AG04449 (cell line): Measurements from ENCODE around the gene APOM.

ENCODE experiments used
- CTCF ChIA-PET: fragments of 350-600 bp; formaldehyde crosslinking; extraction: SDS; loops from one replicate; lab custom pipeline; 2021; ENCODE audit warnings: antibody characterized with exemption; lab: Yijun Ruan, JAX
- POLR2A ChIA-PET: fragments of 400-600, 350-600 bp; formaldehyde crosslinking; extraction: SDS; loops from one replicate; lab custom pipeline; 2020; ENCODE audit warnings: antibody characterized with exemption, inconsistent platforms; lab: Yijun Ruan, JAX
- DNase-seq: peaks from one replicate; pipeline ENCODE4 v3.0.0-alpha.2; 2010; ENCODE audit warnings: low read depth, low spot score
- H3K4me3 ChIP-seq: 2 replicates; pipeline ENCODE4 v1.5.1; 2011; ENCODE audit warnings: low read depth, mild to moderate bottlenecking, control low read depth, low read length
- CTCF ChIP-seq: IDR thresholded peaks from one replicate; pipeline ENCODE4 v1.5.1; 2011; ENCODE audit warnings: mild to moderate bottlenecking, moderate library complexity, low read length, control low read depth, inconsistent platforms; ENCODE audit not compliant: insufficient read depth; ENCODE audit errors: missing control alignments

APOM gene

GRCh38 chr6:31692353-31692752, 36.7 kb downstream of the APOM start:
- no peak for TF ChIP-seq CTCF
- POLR2A ChIA-PET, result no interaction called here
- CTCF ChIA-PET, result interaction anchor here (1.0 to 4.4 kb wide), 4 partner anchors 9 to 137 kb away, joined by 3 to 29 read pairs (median 6); partner anchors contain the start of gene LY6G5C
- no peak overlapping the region for H3K4me3 ChIP-seq
- no peak for DNase-seq

GRCh38 chr6:31692886-31693285, 37.2 kb downstream of the APOM start:
- H3K4me3 ChIP-seq, result no peak overlapping the region
- DNase-seq, result no peak
- POLR2A ChIA-PET, result interaction anchor here (1.9 kb wide), 1 partner anchor 10 kb away, joined by 6 read pairs; the partner anchor contains the start of gene ABHD16A
- CTCF ChIA-PET, result interaction anchor here (1.0 to 4.4 kb wide), 5 partner anchors 9 to 137 kb away, joined by 3 to 29 read pairs (median 5); partner anchors contain the start of gene LY6G5C
- TF ChIP-seq CTCF, result no peak

GRCh38 chr6:31693535-31693934, 37.8 kb downstream of the APOM start:
- DNase-seq, result no peak
- no peak overlapping the region for H3K4me3 ChIP-seq
- no peak for TF ChIP-seq CTCF
- ChIA-PET POLR2A (interaction anchor here (1.9 kb wide), 1 partner anchor 9 kb away, joined by 6 read pairs; the partner anchor contains the start of gene ABHD16A), CTCF (interaction anchor here (1.4 to 4.4 kb wide), 5 partner anchors 12 to 102 kb away, joined by 3 to 29 read pairs (median 4); partner anchors contain the start of genes LY6G5C and VARS1)

- ChIA-PET POLR2A (no interaction called here), CTCF (interaction anchor here (1.1 kb wide), 1 partner anchor 7 kb away, joined by 4 read pairs; no protein-coding TSS in a partner anchor)
- TF ChIP-seq CTCF, result no peak
- DNase-seq, result no peak
- no peak overlapping the region for H3K4me3 ChIP-seq
These were observed 41.9 kb downstream of the APOM start for GRCh38 chr6:31697555-31697954.

- DNase-seq, result no peak
- H3K4me3 ChIP-seq, result no peak overlapping the region
- CTCF ChIA-PET, result interaction anchor here (1.7 kb wide), 1 partner anchor 9 kb away, joined by 6 read pairs; no protein-coding TSS in a partner anchor
- POLR2A ChIA-PET, result interaction anchor here (1.5 kb wide), 1 partner anchor 127 kb away, joined by 3 read pairs; the partner anchor contains the start of gene HSPA1B
- TF ChIP-seq CTCF, result no peak
These were observed 45.2 kb downstream of the APOM start for GRCh38 chr6:31700740-31701401.
